Large intestine (tissue), 3 donors: ENCODE measurements around the gene NOB1. TPM values are rescaled to one million over a fixed set of nuclear protein-coding genes. Genes with fewer than 3 reads are reported as not detected.

Experiments used
- DNase-seq, 2 donors: peaks; one replicate each; pipeline versions ENCODE4 v3.0.0 to v3.0.0-alpha.2; 2013
- H3K27ac ChIP-seq: one replicate; pipeline ENCODE4 v1.5.1; 2013; ENCODE audit warnings: low read length
- H3K27me3 ChIP-seq: 2 replicates; pipeline ENCODE4 v1.6.1; 2013; ENCODE audit warnings: low read length; ENCODE audit not compliant: control insufficient read depth, insufficient read depth
- H3K36me3 ChIP-seq: 2 replicates; pipeline ENCODE4 v1.6.1; 2013; ENCODE audit warnings: low read length; ENCODE audit not compliant: control insufficient read depth, insufficient read depth
- H3K4me1 ChIP-seq: one replicate; pipeline ENCODE4 v1.6.1; 2013; ENCODE audit warnings: low read length; ENCODE audit not compliant: control insufficient read depth, insufficient read depth
- H3K4me3 ChIP-seq: one replicate; pipeline ENCODE4 v1.5.1; 2013; ENCODE audit warnings: low read length
- H3K9me3 ChIP-seq: one replicate; pipeline ENCODE4 v1.6.1; 2013; ENCODE audit warnings: mild to moderate bottlenecking, low read depth, low read length, moderate library complexity; ENCODE audit not compliant: control insufficient read depth
- WGBS: methylation state at CpG from one replicate; pipeline ENCODE4 v1.1.5; 2013; ENCODE audit warnings: low lambda C conversion rate; ENCODE audit not compliant: insufficient coverage; 5-methylcytosine and 5-hydroxymethylcytosine counted together
- polyA plus RNA-seq: library from polyadenylated mRNA; unstranded; fragments of 120-200 nt; gene quantifications from one replicate; pipeline ENCODE4 v1.2.1, GENCODE V29; 2013

Gene NOB1
- polyA plus RNA-seq, 1 donor, result 55.1 TPM

GRCh38 chr16:69707920-69708683 lies 46.6 kb downstream of the NOB1 start:
- H3K36me3 ChIP-seq, result peaks cover 13% of the 10 kb centered on the region
- H3K27me3 ChIP-seq, result no peaks in the 10 kb centered on the region
- no peak overlapping the region for H3K27ac ChIP-seq
- H3K9me3 ChIP-seq, result no peaks in the 10 kb centered on the region
- no peaks in the 10 kb centered on the region for H3K4me1 ChIP-seq
- no peak for DNase-seq
- no CpG with 5 or more reads among the region's 10 CpGs for WGBS
- no peak overlapping the region for H3K4me3 ChIP-seq

- no peak for DNase-seq
- 90% methylated on average over 2 of the region's 2 CpGs for WGBS
These were observed 47.8 kb downstream of the NOB1 start for GRCh38 chr16:69706975-69707340.

GRCh38 chr16:69706256-69706974 lies 48.3 kb downstream of the NOB1 start:
- Histone ChIP-seq H3K27me3 (no peaks in the 10 kb centered on the region), H3K9me3 (no peaks in the 10 kb centered on the region), H3K4me1 (no peaks in the 10 kb centered on the region), H3K27ac (no peak overlapping the region), H3K36me3 (peaks cover 9% of the 10 kb centered on the region), H3K4me3 (no peak overlapping the region)
- WGBS, result no CpG with 5 or more reads among the region's 1 CpG
- no peak for DNase-seq

More at GRCh38 chr16:69706975-69707340, 47.8 kb downstream of the NOB1 start:
- Histone ChIP-seq H3K4me1 (no peaks in the 10 kb centered on the region), H3K4me3 (no peak overlapping the region), H3K9me3 (no peaks in the 10 kb centered on the region), H3K36me3 (peaks cover 6% of the 10 kb centered on the region), H3K27me3 (no peaks in the 10 kb centered on the region), H3K27ac (no peak overlapping the region)

- H3K36me3 ChIP-seq, result peaks cover 12% of the 10 kb centered on the region
- H3K27me3 ChIP-seq, result no peaks in the 10 kb centered on the region
- H3K4me3 ChIP-seq, result no peak overlapping the region
- no peak for DNase-seq
- no peaks in the 10 kb centered on the region for H3K9me3 ChIP-seq
- H3K4me1 ChIP-seq, result no peaks in the 10 kb centered on the region
- WGBS, result no CpG with 5 or more reads among the region's 2 CpGs
- no peak overlapping the region for H3K27ac ChIP-seq
These were observed 51.1 kb downstream of the NOB1 start for GRCh38 chr16:69703638-69704037.

- Histone ChIP-seq H3K4me3 (no peak overlapping the region), H3K4me1 (no peaks in the 10 kb centered on the region), H3K27ac (no peak overlapping the region), H3K27me3 (no peaks in the 10 kb centered on the region), H3K36me3 (peaks cover 23% of the 10 kb centered on the region), H3K9me3 (no peaks in the 10 kb centered on the region)
- no peak for DNase-seq
- WGBS, result no CpG with 5 or more reads among the region's 2 CpGs
These were observed 52.9 kb downstream of the NOB1 start for GRCh38 chr16:69701866-69702265.

GRCh38 chr16:69701452-69701851 lies 53.3 kb downstream of the NOB1 start:
- Histone ChIP-seq H3K27ac (no peak overlapping the region), H3K4me3 (no peak overlapping the region), H3K27me3 (no peaks in the 10 kb centered on the region), H3K9me3 (no peaks in the 10 kb centered on the region), H3K36me3 (peaks cover 23% of the 10 kb centered on the region), H3K4me1 (no peaks in the 10 kb centered on the region)
- no peak for DNase-seq

- Histone ChIP-seq H3K27me3 (no peaks in the 10 kb centered on the region), H3K4me1 (no peaks in the 10 kb centered on the region), H3K36me3 (peaks cover 38% of the 10 kb centered on the region), H3K27ac (no peak overlapping the region), H3K9me3 (no peaks in the 10 kb centered on the region), H3K4me3 (no peak overlapping the region)
- no CpG with 5 or more reads among the region's 1 CpG for WGBS
- no peak for DNase-seq
These were observed 54.8 kb downstream of the NOB1 start for GRCh38 chr16:69699915-69700314.

GRCh38 chr16:69698404-69698803 lies 56.3 kb downstream of the NOB1 start:
- no peak overlapping the region for H3K27ac ChIP-seq
- no peak overlapping the region for H3K4me3 ChIP-seq
- no CpG with 5 or more reads among the region's 3 CpGs for WGBS
- H3K36me3 ChIP-seq, result peaks cover 50% of the 10 kb centered on the region
- H3K9me3 ChIP-seq, result no peaks in the 10 kb centered on the region
- no peak for DNase-seq
- H3K4me1 ChIP-seq, result no peaks in the 10 kb centered on the region
- H3K27me3 ChIP-seq, result no peaks in the 10 kb centered on the region

- no peaks in the 10 kb centered on the region for H3K9me3 ChIP-seq
- WGBS, result no CpG with 5 or more reads among the region's 2 CpGs
- H3K27me3 ChIP-seq, result no peaks in the 10 kb centered on the region
- H3K27ac ChIP-seq, result no peak overlapping the region
- no peak for DNase-seq
- peaks cover 57% of the 10 kb centered on the region for H3K36me3 ChIP-seq
- H3K4me3 ChIP-seq, result no peak overlapping the region
- no peaks in the 10 kb centered on the region for H3K4me1 ChIP-seq
These were observed 60.8 kb downstream of the NOB1 start for GRCh38 chr16:69693916-69694315.

DNA sequence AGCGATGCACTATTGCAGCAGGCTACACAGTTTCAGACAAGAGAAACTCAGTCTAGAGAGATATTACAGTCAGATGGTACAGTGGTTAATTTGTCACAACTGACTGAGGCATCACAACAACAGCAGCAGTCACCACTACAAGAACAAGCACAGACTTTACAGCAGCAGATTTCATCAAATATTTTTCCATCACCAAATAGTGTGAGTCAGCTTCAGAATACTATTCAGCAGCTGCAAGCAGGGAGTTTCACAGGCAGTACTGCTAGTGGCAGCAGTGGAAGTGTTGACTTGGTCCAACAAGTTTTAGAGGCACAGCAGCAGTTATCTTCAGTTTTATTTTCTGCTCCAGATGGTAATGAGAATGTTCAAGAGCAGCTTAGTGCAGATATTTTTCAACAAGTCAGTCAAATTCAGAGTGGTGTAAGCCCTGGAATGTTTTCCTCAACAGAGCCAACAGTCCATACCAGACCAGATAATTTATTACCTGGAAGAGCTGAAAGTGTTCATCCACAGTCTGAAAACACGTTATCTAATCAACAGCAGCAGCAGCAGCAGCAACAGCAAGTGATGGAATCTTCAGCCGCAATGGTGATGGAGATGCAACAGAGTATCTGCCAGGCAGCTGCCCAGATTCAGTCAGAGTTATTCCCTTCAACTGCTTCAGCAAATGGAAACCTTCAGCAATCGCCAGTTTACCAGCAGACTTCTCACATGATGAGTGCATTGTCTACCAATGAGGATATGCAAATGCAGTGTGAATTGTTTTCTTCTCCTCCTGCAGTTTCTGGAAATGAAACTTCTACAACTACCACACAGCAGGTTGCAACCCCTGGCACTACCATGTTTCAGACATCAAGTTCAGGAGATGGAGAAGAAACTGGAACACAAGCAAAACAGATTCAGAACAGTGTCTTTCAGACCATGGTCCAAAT lies 62.5 kb downstream of the NOB1 start:
- Histone ChIP-seq H3K4me3 (no peak overlapping the region), H3K27me3 (no peaks in the 10 kb centered on the region), H3K9me3 (no peaks in the 10 kb centered on the region), H3K36me3 (peaks cover 50% of the 10 kb centered on the region), H3K27ac (no peak overlapping the region), H3K4me1 (no peaks in the 10 kb centered on the region)
- WGBS, result no CpG with 5 or more reads among the region's 4 CpGs
- no peak for DNase-seq
